T follicular helper cell (primary cell): ENCODE results near the gene IGFL4.

Source experiments
- DNase-seq: peaks from one replicate; pipeline ENCODE4 v3.0.0-alpha.2; 2020; ENCODE audit warnings: low read depth

The IGFL4 gene

DNA sequence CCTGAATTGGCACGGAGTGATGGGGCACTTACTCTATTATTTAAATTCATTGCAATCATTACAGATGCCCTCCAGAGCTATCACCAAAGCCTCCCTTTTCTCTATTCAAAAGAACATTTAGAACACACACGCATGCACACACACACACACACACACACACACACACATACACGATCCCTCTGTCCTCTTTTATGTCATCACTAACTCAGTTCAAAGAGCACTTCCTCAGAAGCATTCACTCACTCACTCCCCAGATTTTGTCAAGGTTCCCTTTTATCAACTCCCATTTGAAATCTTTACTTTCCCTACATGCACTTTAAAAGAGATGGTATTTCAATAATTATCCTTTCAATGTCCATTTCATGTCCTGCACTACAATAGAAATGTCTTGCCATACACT, 22.4 kb upstream of the IGFL4 start:
- DNase-seq, result no peak

GRCh38 chr19:46060012-46060411, 19.2 kb upstream of the IGFL4 start:
- no peak for DNase-seq

DNA sequence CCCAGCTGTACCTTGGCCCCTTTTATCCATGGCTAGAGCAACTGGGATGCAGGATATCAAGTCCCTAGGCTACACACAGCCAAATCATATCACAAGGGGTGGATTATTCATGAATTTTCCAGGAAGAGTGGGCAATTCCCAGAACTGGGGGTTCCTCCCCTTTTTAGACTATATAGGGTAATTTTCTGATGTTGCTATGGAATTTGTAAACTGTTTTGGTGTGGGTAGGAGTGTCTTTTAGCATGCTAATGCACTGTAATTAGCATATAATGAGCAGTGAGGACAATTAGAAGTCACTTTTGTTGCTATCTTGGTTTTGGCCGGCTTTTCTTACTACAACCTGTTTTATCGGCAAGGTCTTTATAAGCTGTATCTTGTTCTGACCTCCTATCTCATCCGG, 18.0 kb upstream of the IGFL4 start:
- no peak for DNase-seq

DNA sequence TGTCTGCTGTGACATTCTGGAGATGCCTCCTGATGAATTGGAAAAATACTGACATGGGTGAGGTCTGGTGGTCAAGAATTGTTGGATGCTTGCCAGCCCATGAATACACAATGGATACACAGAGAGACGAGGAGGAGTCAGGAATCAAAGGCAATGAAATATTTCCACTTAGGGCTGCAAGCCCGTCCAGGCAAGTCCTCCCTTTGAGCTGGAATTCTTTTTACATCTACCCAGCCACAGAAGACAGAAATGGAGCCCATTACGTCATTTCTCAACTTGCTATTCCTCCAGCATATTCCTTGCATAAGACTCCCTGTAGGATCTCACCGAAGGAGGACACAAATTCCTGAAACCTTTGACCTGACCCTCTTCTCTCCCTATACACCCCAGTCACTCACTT, 15.7 kb upstream of the IGFL4 start:
- no peak for DNase-seq

GRCh38 chr19:46052896-46053295, 12.1 kb upstream of the IGFL4 start:
- no peak for DNase-seq

- no peak for DNase-seq
Observed at GRCh38 chr19:46049597-46049996, 8.8 kb upstream of the IGFL4 start.

- DNase-seq, result no peak
Observed at GRCh38 chr19:46043519-46043918, 2.7 kb upstream of the IGFL4 start.

DNA sequence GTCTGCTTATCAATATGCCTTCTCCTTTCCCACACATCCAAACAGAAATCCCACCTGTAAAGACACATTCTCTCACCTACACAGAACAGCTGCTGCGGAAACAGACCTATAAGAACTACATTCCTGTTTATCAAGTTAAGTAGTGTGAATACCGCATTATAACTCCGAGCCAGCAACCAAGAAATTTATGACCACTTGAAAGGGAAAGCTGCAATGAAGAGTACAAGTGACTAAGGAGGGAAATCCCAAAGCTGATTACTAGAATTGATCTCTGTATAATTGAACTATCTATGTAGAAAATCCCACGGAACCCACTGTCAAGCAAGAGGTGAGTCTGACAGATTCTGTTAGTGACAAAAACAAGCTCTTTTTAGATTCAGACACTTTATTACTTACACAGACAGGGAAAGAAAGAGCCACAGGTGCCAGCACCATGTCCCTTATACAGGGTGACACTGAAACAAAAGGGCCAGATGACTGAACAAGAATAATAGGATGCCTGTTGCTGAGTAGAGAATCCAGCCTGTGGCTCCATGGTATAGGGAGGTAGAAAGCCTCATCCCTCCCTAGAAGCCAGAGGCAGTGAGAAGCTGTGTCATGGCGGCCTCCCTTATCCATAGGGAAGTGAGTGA, 1.6 kb upstream of the IGFL4 start:
- no peak for DNase-seq

DNA sequence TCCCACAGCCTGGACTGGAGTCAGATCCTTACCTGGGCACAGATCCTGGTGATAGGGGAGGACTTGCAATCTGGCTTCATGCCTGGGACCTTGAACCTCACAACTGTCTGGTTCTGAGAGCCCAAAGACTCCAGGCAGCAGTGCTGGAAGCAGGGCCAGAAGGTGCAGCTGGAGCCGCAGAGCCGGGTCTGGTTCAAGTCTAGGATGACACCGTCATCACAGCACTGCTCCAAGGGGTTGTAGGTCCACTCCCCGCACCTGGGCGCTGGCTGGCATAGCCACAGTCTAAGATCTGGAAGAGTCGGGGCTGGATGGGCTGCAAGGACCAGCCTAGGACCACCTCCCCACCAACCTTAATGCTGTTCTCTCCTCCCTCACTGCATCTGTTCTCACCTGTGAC, 677 bp downstream of the IGFL4 start:
- no peak for DNase-seq

DNA sequence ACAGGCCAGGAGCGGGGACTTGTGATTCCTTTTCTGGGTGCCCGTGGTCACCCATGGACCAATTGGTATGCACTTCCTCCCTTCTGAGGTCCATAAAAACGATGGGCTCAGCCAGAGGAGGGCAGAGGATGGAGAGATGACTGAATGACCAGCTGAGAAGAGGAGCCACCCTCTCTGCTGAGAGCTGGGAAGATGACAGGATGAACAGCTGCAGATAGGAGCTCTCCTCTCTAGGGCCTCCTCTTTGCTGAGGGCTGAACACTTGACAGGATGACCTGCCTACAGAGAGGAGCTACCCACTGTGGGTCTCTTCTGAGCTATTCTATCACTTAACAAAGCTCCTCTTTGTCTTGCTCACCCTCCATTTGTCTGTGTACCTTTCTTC, 4.1 kb downstream of the IGFL4 start:
- no peak for DNase-seq

GRCh38 chr19:46035986-46036743, 4.6 kb downstream of the IGFL4 start:
- DNase-seq, result no peak

- no peak for DNase-seq
Observed at GRCh38 chr19:46035546-46035945, 5.3 kb downstream of the IGFL4 start.

DNA sequence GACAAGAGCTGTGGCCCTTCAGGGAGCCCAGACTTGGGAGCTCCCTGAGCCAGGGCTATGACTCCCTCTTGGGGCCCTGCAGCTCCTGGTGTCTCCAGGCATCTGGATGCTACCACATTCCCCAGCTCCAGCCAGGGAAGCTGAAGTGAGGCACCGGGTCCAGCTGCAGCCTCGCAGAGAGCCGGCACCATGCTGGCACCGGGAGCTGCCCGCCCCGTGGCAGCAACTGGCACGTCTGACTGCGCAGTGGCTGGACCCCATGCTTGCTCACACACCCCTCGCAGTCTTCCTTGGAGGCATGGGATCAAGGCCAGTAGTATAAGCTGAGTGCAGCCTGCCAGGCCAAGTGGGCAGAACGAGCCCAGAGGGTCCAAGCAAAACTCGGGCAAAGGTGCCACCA, 7.4 kb downstream of the IGFL4 start:
- DNase-seq, result no peak

GRCh38 chr19:46032597-46033025, 8.2 kb downstream of the IGFL4 start:
- no peak for DNase-seq

GRCh38 chr19:46031781-46032596, 8.8 kb downstream of the IGFL4 start:
- DNase-seq, result no peak

- no peak for DNase-seq
Observed at GRCh38 chr19:46030812-46031550, 9.8 kb downstream of the IGFL4 start.

GRCh38 chr19:46025835-46026234, 15.0 kb downstream of the IGFL4 start:
- no peak for DNase-seq

GRCh38 chr19:46023311-46023779, 17.5 kb downstream of the IGFL4 start:
- no peak for DNase-seq

DNA sequence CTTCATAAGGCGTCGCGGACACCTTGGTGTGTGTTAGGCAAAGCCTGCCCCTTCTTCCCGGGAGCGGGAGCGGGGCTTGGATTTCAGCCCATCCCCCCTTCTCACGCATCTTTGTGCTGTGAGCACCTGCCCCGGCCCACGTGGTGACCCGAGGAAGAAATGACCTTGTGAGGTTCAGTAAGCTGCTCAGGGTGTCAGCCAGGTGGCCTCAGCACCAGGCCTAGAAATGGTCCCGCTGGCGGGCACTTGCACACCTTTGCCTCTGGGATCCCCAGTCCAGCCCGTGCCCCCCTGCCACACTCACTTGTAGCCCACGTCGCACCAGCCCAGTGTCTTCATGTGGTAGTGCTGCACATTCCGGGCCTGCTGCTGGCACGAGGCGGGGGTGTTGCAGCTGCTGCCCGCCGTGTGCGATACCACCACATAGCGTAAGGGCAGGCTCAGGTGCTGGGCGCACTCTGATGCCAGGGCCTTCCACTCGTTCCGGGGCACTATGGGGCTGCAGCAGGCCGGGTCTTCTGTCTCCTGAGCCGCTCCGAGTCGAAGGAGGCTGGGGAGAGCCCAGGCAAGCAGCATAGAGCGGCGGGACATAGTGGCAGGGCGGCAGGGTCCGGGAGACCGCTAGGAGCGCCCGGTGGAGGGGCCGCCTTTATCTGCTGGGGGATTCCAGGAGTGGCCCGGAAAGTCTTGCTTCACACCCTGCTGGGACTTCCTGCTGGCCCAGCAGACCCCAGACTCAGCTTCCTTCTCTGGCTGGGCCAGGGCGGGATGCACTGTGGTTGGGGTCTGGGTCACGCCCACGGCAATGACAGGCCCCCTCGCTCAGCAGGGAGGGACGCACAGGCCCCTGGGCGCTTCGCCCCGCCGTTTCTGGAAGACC, 18.1 kb downstream of the IGFL4 start, which contains the start of gene PGLYRP1:
Gene PGLYRP1 (minus strand): TSS at position 623 of the 880 bp plus-strand sequence. CDS start 32 bp downstream, at position 591.
- DNase-seq, result no peak

GRCh38 chr19:46022061-46022430, 18.8 kb downstream of the IGFL4 start:
- DNase-seq, result no peak

GRCh38 chr19:46021531-46022041, 19.2 kb downstream of the IGFL4 start:
- DNase-seq, result no peak
